GM12878 (cell line): ENCODE results near the gene FZR1. TPM values are rescaled to one million over a fixed set of nuclear protein-coding genes. Genes with fewer than 3 reads are reported as not detected.
"Not testable (repeated sequence)": the region's sequence is repeated elsewhere in the genome, so short reads cannot be mapped to it uniquely, and the experiment has no call there.

Experiments
- ATAC-seq: fragments of 200-7000 bp; cut with Tn5 transposase; 3 replicates; pipeline ENCODE4 v1.9.1; 2020; ENCODE audit warnings: mild to moderate bottlenecking, moderate library complexity
- BruUV-seq: library from RNA; stranded (reverse); fragments of 400-500 nt; replicated peaks from 2 replicates; lab custom pipeline; 2021; lab: Mats Ljungman, UMichigan
- CTCF ChIA-PET: fragments of 300-600 bp; sonication (Branson Sonifier 250); formaldehyde crosslinking; extraction: SDS; loops from one replicate; lab custom pipeline; 2021; ENCODE audit warnings: inconsistent platforms; lab: Yijun Ruan, JAX
- POLR2A ChIA-PET: fragments of 350-600 bp; formaldehyde crosslinking; extraction: SDS; loops from one replicate; lab custom pipeline; 2021; ENCODE audit warnings: inconsistent platforms; lab: Charles Lee
- RAD21 ChIA-PET: fragments of 300-600 bp; sonication (Branson Sonifier 250); formaldehyde crosslinking; loops from one replicate; lab custom pipeline; 2023; ENCODE audit warnings: antibody characterized with exemption; ENCODE audit not compliant: unreplicated experiment; lab: Charles Lee
- SMC1A ChIA-PET: fragments of 300-600 bp; sonication (Branson Sonifier 250); formaldehyde crosslinking; loops from one replicate; lab custom pipeline; 2023; ENCODE audit not compliant: unreplicated experiment, uncharacterized antibody; lab: Charles Lee
- DNase-seq: peaks from one replicate; pipeline ENCODE4 v3.0.0-alpha.2; 2011; ENCODE audit warnings: low read depth, low spot score
- FAIRE-seq: peaks from 3 replicates; lab custom pipeline; 2011; peaks lifted over from hg19 to GRCh38; lab: Jason Lieb, UNC
- H2AFZ ChIP-seq: 2 replicates; pipeline ENCODE4 v1.6.0; 2011; ENCODE audit warnings: low read depth, low read length, control low read depth; ENCODE audit not compliant: control insufficient read depth
- H3K27ac ChIP-seq: 2 replicates; pipeline ENCODE4 v1.5.1; 2011; ENCODE audit warnings: control low read depth; ENCODE audit not compliant: control insufficient read depth, insufficient read depth
- H3K27me3 ChIP-seq, 2 experiments: replicated peaks in 1 of 2; 2 replicates each; pipeline versions ENCODE4 v1.6.0 to v1.6.1; 2011; ENCODE audit warnings: low read length in 1 of 2; ENCODE audit not compliant: control insufficient read depth in 2 of 2, insufficient read depth in 2 of 2
- H3K36me3 ChIP-seq, 2 experiments: 2 replicates each; pipeline ENCODE4 v1.5.1; 2011; ENCODE audit warnings: low read length in 1 of 2; ENCODE audit not compliant: control insufficient read depth in 2 of 2, insufficient read depth in 2 of 2
- H3K4me1 ChIP-seq: 2 replicates; pipeline ENCODE4 v1.6.1; 2011; ENCODE audit warnings: mild to moderate bottlenecking, low read length, moderate library complexity, mixed read lengths; ENCODE audit not compliant: control insufficient read depth, insufficient read depth
- H3K4me2 ChIP-seq: 2 replicates; pipeline ENCODE4 v1.6.0; 2011; ENCODE audit warnings: control low read depth; ENCODE audit not compliant: control insufficient read depth, insufficient read depth
- H3K4me3 ChIP-seq: fragments of 200-600 bp; sonication (generic); 2 replicates; pipeline ENCODE4 v1.5.1; 2016
- H3K79me2 ChIP-seq: 2 replicates; pipeline ENCODE4 v1.6.0; 2011; ENCODE audit warnings: low read length; ENCODE audit not compliant: control insufficient read depth, insufficient read depth
- H3K9ac ChIP-seq: 2 replicates; pipeline ENCODE4 v1.8.0; 2011; ENCODE audit warnings: low read length, control low read depth, mixed read lengths; ENCODE audit not compliant: control insufficient read depth, insufficient read depth
- H3K9me3 ChIP-seq: replicated peaks from 3 replicates; pipeline ENCODE4 v1.5.1; 2011; ENCODE audit warnings: mild to moderate bottlenecking, low read length; ENCODE audit not compliant: control insufficient read depth, insufficient read depth
- H4K20me1 ChIP-seq: 2 replicates; pipeline ENCODE4 v1.6.0; 2011; ENCODE audit not compliant: control insufficient read depth, insufficient read depth
- CEBPB ChIP-seq, 2 experiments: fragments of 150-350 bp in 1 of 2; IDR thresholded peaks; 2 replicates each; pipeline ENCODE4 v1.6.1; 2012 to 2014; ENCODE audit warnings: low read depth in 2 of 2, low read length in 2 of 2, borderline replicate concordance in 1 of 2, inconsistent platforms in 1 of 2
- DPF2 ChIP-seq: fragments of 450-650 bp; IDR thresholded peaks from 2 replicates; pipeline ENCODE4 v1.6.1; 2017; ENCODE audit warnings: mild to moderate bottlenecking
- HCFC1 ChIP-seq: fragments of 150-350 bp; IDR thresholded peaks from 2 replicates; pipeline ENCODE4 v1.6.1; 2014; ENCODE audit warnings: low read length
- HDAC2 ChIP-seq: fragments of 200-600 bp; sonication (generic); IDR thresholded peaks from 2 replicates; pipeline ENCODE4 v1.6.1; 2017
- HDGF ChIP-seq: fragments of 450-650 bp; IDR thresholded peaks from 2 replicates; pipeline ENCODE4 v1.6.1; 2016; ENCODE audit warnings: antibody characterized with exemption
- MLLT1 ChIP-seq: fragments of 450-650 bp; IDR thresholded peaks from 2 replicates; pipeline ENCODE4 v1.6.1; 2016; ENCODE audit warnings: mild to moderate bottlenecking
- MTA2 ChIP-seq: fragments of 450-650 bp; IDR thresholded peaks from 2 replicates; pipeline ENCODE4 v1.6.1; 2016; ENCODE audit warnings: low read depth, mild to moderate bottlenecking, moderate library complexity
- MTA3 ChIP-seq: IDR thresholded peaks from 2 replicates; pipeline ENCODE4 v1.6.1; 2012; ENCODE audit warnings: low read length, inconsistent platforms, borderline replicate concordance
- NFXL1 ChIP-seq: fragments of 450-650 bp; IDR thresholded peaks from 2 replicates; pipeline ENCODE4 v1.6.1; 2017; ENCODE audit warnings: antibody characterized with exemption, mild to moderate bottlenecking, borderline replicate concordance
- ZBTB4 ChIP-seq: fragments of 450-650 bp; formaldehyde crosslinking; IDR thresholded peaks from 2 replicates; pipeline ENCODE4 v1.4.0; 2022; ENCODE audit warnings: mild to moderate bottlenecking, moderate library complexity
- ZZZ3 ChIP-seq: IDR thresholded peaks from 2 replicates; pipeline ENCODE4 v1.6.1; 2011; ENCODE audit warnings: low read depth; ENCODE audit not compliant: control insufficient read depth, insufficient read length
- WGBS: methylation state at CpG from one replicate; pipeline ENCODE4 v1.1.6; 2016; ENCODE audit warnings: low lambda C conversion rate; ENCODE audit not compliant: insufficient replicate concordance, insufficient coverage; ENCODE audit errors: missing lambda C conversion rate; 5-methylcytosine and 5-hydroxymethylcytosine counted together
- in situ Hi-C: fragments of 300-500 bp; cut with MboI; formaldehyde crosslinking; loops from 9 replicates; pipeline ENCODE4 v1.14.3; 2018; ENCODE audit warnings: mixed read lengths
- intact Hi-C: fragments of 100-400 bp; cut with micrococcal nuclease; formaldehyde crosslinking; loops from one replicate; pipeline ENCODE4 v1.14.2; 2022; ENCODE audit not compliant: unreplicated experiment
- polyA plus RNA-seq, 11 experiments: library from polyadenylated mRNA; depleted of rRNA in 4 of 11; unstranded in 6 of 11; stranded (reverse) in 5 of 11; fragments of >200 nt; fragmentation: Nextera tagmentation in 4 of 11; fragmentation: Illumina TruSeq in 1 of 11; extraction: Ambion mirVana in 4 of 11; extraction: Trizol in 1 of 11; gene quantifications; 1 replicate in 1 of 11; 2 replicates in 10 of 11; pipeline versions ENCODE4 v1.2.1 to v1.2.3, GENCODE V29; 2011 to 2016; ENCODE audit warnings: inconsistent platforms in 2 of 11, missing spikeins in 2 of 11, low read depth in 1 of 11
- total RNA-seq, 4 experiments: library from RNA; depleted of rRNA in 3 of 4; stranded (reverse); fragments of >200 nt in 3 of 4; fragmentation: Illumina TruSeq in 1 of 4; extraction: Trizol in 1 of 4; gene quantifications; 2 replicates each; pipeline versions ENCODE4 v1.2.1 to v1.2.3, GENCODE V29; 2013 to 2021

FZR1 gene
- total and polyA plus RNA-seq, 10 of the 15 experiments (the other 5 are each of a cell fraction or from before 2014, with no cell fraction given): 0.11 to 44.2 (median 29.3) TPM

GRCh38 chr19:3529299-3529698, 23.2 kb downstream of the FZR1 start:
- H3K36me3 ChIP-seq: peaks cover 3 to 46% of the 10 kb centered on the region in 2 experiments; a peak in 3 of 4 replicates
- intact Hi-C loops, H3K9ac ChIP-seq, RAD21 ChIA-PET, H3K4me3 ChIP-seq, H3K27me3 ChIP-seq, POLR2A ChIA-PET, H3K27ac ChIP-seq, H4K20me1 ChIP-seq, H2AFZ ChIP-seq, SMC1A ChIA-PET, H3K4me1 ChIP-seq, CTCF ChIA-PET, in situ Hi-C loops, H3K4me2 ChIP-seq, DNase-seq, ATAC-seq, BruUV-seq, H3K79me2 ChIP-seq, FAIRE-seq, H3K9me3 ChIP-seq: not testable (repeated sequence)
- WGBS: 100% methylated on average over 2 of the region's 7 CpGs

GRCh38 chr19:3530389-3530788, 24.3 kb downstream of the FZR1 start:
- in situ Hi-C loops: no loop called here
- no TSS peak for BruUV-seq
- no peak overlapping the region for H3K9ac ChIP-seq
- no peak for FAIRE-seq
- H3K4me2 ChIP-seq: no peak overlapping the region
- intact Hi-C loops: no loop called here
- no peak overlapping the region for H3K4me3 ChIP-seq
- POLR2A ChIA-PET: no interaction called here
- H3K9me3 ChIP-seq: no peaks in the 10 kb centered on the region
- no peaks in the 10 kb centered on the region for H3K4me1 ChIP-seq
- TF ChIP-seq HDGF (no peak), MLLT1 (no peak), MTA3 (no peak), NFXL1 (no peak), ZBTB4 (CRISPR knock-in tag) (no peak), HDAC2 (no peak), MTA2 (no peak), HCFC1 (no peak), ZZZ3 (no peak), DPF2 (no peak), CEBPB (IDR thresholded peaks at IDR 0.05; ENCODE audit: borderline replicate concordance in 1 of 2, low read depth in 2 of 2, low read length in 2 of 2) (no peak)
- no peak for ATAC-seq
- H3K79me2 ChIP-seq: no peaks in the 10 kb centered on the region
- no peak for DNase-seq
- RAD21 ChIA-PET: no interaction called here
- H2AFZ ChIP-seq: no peak overlapping the region
- no peaks in the 10 kb centered on the region for H3K27me3 ChIP-seq
- WGBS: 97% methylated on average over 12 of the region's 12 CpGs
- peaks cover 11 to 47% of the 10 kb centered on the region in 2 experiments for H3K36me3 ChIP-seq
- H3K27ac ChIP-seq: no peak overlapping the region
- SMC1A ChIA-PET: no interaction called here
- no peaks in the 10 kb centered on the region for H4K20me1 ChIP-seq
- CTCF ChIA-PET: no interaction called here
